H1 (cell line): ENCODE results near the gene PACSIN2. TPM values are rescaled to one million over a fixed set of nuclear protein-coding genes. Genes with fewer than 3 reads are reported as not detected.
"Not testable (repeated sequence)": the region's sequence is repeated elsewhere in the genome, so short reads cannot be mapped to it uniquely, and the experiment has no call there.

ENCODE experiments used
- CTCF ChIA-PET: fragments of 300-600 bp; sonication (Branson Sonifier 250); formaldehyde crosslinking; loops from one replicate; lab custom pipeline; 2021; ENCODE audit not compliant: partially characterized antibody; lab: Charles Lee
- POLR2A ChIA-PET: fragments of 300-600 bp; sonication (Branson Sonifier 250); formaldehyde crosslinking; loops from one replicate; lab custom pipeline; 2021; ENCODE audit warnings: inconsistent platforms; ENCODE audit not compliant: partially characterized antibody; lab: Charles Lee
- DNase-seq, 2 experiments: peaks; one replicate each; pipeline versions ENCODE4 v3.0.0 to v3.0.0-alpha.2; 2010 to 2022; ENCODE audit warnings: low spot score in 2 of 2, low read depth in 1 of 2, mixed read lengths in 1 of 2
- FAIRE-seq: peaks from 2 replicates; lab custom pipeline; 2011; peaks lifted over from hg19 to GRCh38; lab: Jason Lieb, UNC
- H2AFZ ChIP-seq: 2 replicates; pipeline ENCODE4 v1.8.1; 2012; ENCODE audit warnings: low read length, inconsistent platforms
- H2AK5ac ChIP-seq: 2 replicates; pipeline ENCODE4 v1.6.1; 2013; ENCODE audit warnings: low read depth, low read length
- H2BK120ac ChIP-seq: replicated peaks from 2 replicates; pipeline ENCODE3; 2013; ENCODE audit warnings: low read depth, low read length, inconsistent platforms
- H2BK12ac ChIP-seq: 2 replicates; pipeline ENCODE4 v1.6.1; 2013; ENCODE audit warnings: low read depth, low read length
- H2BK15ac ChIP-seq: 2 replicates; pipeline ENCODE4 v1.6.1; 2013; ENCODE audit warnings: low read length
- H2BK20ac ChIP-seq: 2 replicates; pipeline ENCODE4 v1.6.1; 2013; ENCODE audit warnings: low read length
- H2BK5ac ChIP-seq: 2 replicates; pipeline ENCODE4 v1.6.1; 2013; ENCODE audit warnings: low read depth, low read length
- H3K14ac ChIP-seq: 2 replicates; pipeline ENCODE4 v1.6.1; 2013; ENCODE audit warnings: inconsistent platforms; ENCODE audit not compliant: insufficient read length
- H3K18ac ChIP-seq: 2 replicates; pipeline ENCODE4 v1.6.1; 2013; ENCODE audit warnings: low read length; ENCODE audit errors: extremely low read depth
- H3K23ac ChIP-seq: 2 replicates; pipeline ENCODE4 v1.6.1; 2013; ENCODE audit warnings: inconsistent platforms; ENCODE audit not compliant: insufficient read length
- H3K23me2 ChIP-seq: 2 replicates; pipeline ENCODE4 v1.6.1; 2013; ENCODE audit warnings: low read depth, low read length
- H3K27ac ChIP-seq: 2 replicates; pipeline ENCODE4 v1.6.1; 2011; ENCODE audit warnings: low read depth, low read length, inconsistent platforms
- H3K27me3 ChIP-seq, 4 experiments: replicated peaks in 1 of 4; 1 replicate in 1 of 4; 2 replicates in 3 of 4; pipeline versions ENCODE4 v1.6.1 to v1.8.1; 2011 to 2013; ENCODE audit warnings: low read length in 3 of 4, mild to moderate bottlenecking in 3 of 4, inconsistent platforms in 2 of 4, mixed read lengths in 2 of 4, moderate library complexity in 1 of 4; ENCODE audit not compliant: control insufficient read depth in 3 of 4, insufficient read depth in 3 of 4; ENCODE audit errors: extremely low read depth in 1 of 4
- H3K36me3 ChIP-seq, 4 experiments: 2 replicates each; pipeline versions ENCODE4 v1.6.1 to v1.8.1; 2011 to 2013; ENCODE audit warnings: mild to moderate bottlenecking in 4 of 4, low read length in 3 of 4, moderate library complexity in 2 of 4, control low read depth in 1 of 4, inconsistent platforms in 1 of 4; ENCODE audit not compliant: insufficient read depth in 4 of 4, control insufficient read depth in 2 of 4
- H3K4ac ChIP-seq: replicated peaks from 2 replicates; pipeline ENCODE3; 2013; ENCODE audit warnings: low read length, low read depth, mixed read lengths, inconsistent platforms; ENCODE audit not compliant: insufficient read length
- H3K4me1 ChIP-seq, 4 experiments: replicated peaks in 1 of 4; 1 replicate in 1 of 4; 2 replicates in 3 of 4; pipeline versions ENCODE4 v1.6.1 to v1.8.1; 2011 to 2013; ENCODE audit warnings: low read length in 3 of 4, inconsistent platforms in 2 of 4, mixed read lengths in 1 of 4; ENCODE audit not compliant: insufficient read depth in 4 of 4, control insufficient read depth in 3 of 4
- H3K4me2 ChIP-seq, 2 experiments: 2 replicates each; pipeline versions ENCODE4 v1.6.1 to v1.8.1; 2011 to 2013; ENCODE audit warnings: low read depth in 2 of 2, low read length in 2 of 2, control low read depth in 1 of 2, inconsistent platforms in 1 of 2, mild to moderate bottlenecking in 1 of 2; ENCODE audit not compliant: insufficient read depth in 1 of 2
- H3K4me3 ChIP-seq, 4 experiments: fragments of 200-600, 300-600 bp in 1 of 4; sonication (generic), shearing (Covaris generic), sonication (Bioruptor Twin) in 1 of 4; 2 replicates each; pipeline versions ENCODE4 v1.5.1 to v1.8.1; 2011 to 2016; ENCODE audit warnings: low read length in 4 of 4, low read depth in 3 of 4, control low read depth in 2 of 4, inconsistent platforms in 2 of 4, mild to moderate bottlenecking in 2 of 4, mixed read lengths in 1 of 4, moderate library complexity in 1 of 4; ENCODE audit not compliant: insufficient read depth in 2 of 4; ENCODE audit errors: extremely low read depth in 1 of 4
- H3K56ac ChIP-seq: replicated peaks from 2 replicates; pipeline ENCODE3; 2013; ENCODE audit warnings: low read depth, mild to moderate bottlenecking, mixed read lengths, low read length, inconsistent platforms; ENCODE audit not compliant: insufficient read length
- H3K79me1 ChIP-seq: 2 replicates; pipeline ENCODE4 v1.6.1; 2013; ENCODE audit warnings: low read depth, low read length, control low read depth
- H3K79me2 ChIP-seq, 2 experiments: 2 replicates each; pipeline versions ENCODE4 v1.6.1 to v1.8.1; 2012 to 2013; ENCODE audit warnings: low read length in 2 of 2, mild to moderate bottlenecking in 2 of 2, inconsistent platforms in 1 of 2; ENCODE audit not compliant: insufficient read depth in 2 of 2, control insufficient read depth in 1 of 2
- H3K9ac ChIP-seq, 4 experiments: replicated peaks in 1 of 4; 1 replicate in 1 of 4; 2 replicates in 3 of 4; pipeline versions ENCODE4 v1.6.1 to v1.8.1; 2011 to 2013; ENCODE audit warnings: low read depth in 3 of 4, low read length in 3 of 4, control low read depth in 2 of 4, mild to moderate bottlenecking in 2 of 4, moderate library complexity in 2 of 4, inconsistent platforms in 1 of 4; ENCODE audit errors: extremely low read depth in 1 of 4
- H3K9me3 ChIP-seq, 2 experiments: 2 replicates each; pipeline versions ENCODE4 v1.6.1 to v1.8.1; 2012 to 2013; ENCODE audit warnings: mild to moderate bottlenecking in 2 of 2, moderate library complexity in 2 of 2, control low read depth in 1 of 2, inconsistent platforms in 1 of 2, low read depth in 1 of 2, low read length in 1 of 2, mixed read lengths in 1 of 2; ENCODE audit not compliant: insufficient read depth in 2 of 2
- H4K20me1 ChIP-seq, 2 experiments: replicated peaks in 1 of 2; 2 replicates each; pipeline versions ENCODE3 to v1.8.1; 2011 to 2013; ENCODE audit warnings: inconsistent platforms in 2 of 2, low read length in 2 of 2, mild to moderate bottlenecking in 1 of 2; ENCODE audit not compliant: insufficient read depth in 2 of 2, control insufficient read depth in 1 of 2
- H4K5ac ChIP-seq: 2 replicates; pipeline ENCODE4 v1.6.1; 2013; ENCODE audit warnings: low read length, low read depth, mixed read lengths, inconsistent platforms; ENCODE audit not compliant: insufficient read length
- H4K8ac ChIP-seq: 2 replicates; pipeline ENCODE4 v1.8.0; 2013; ENCODE audit warnings: mild to moderate bottlenecking, moderate library complexity, low read length, inconsistent platforms; ENCODE audit not compliant: insufficient read depth; ENCODE audit errors: extremely low read depth
- H4K91ac ChIP-seq: replicated peaks from 2 replicates; pipeline ENCODE3; 2013; ENCODE audit warnings: low read length, mixed read lengths, inconsistent platforms; ENCODE audit not compliant: insufficient read length
- CHD1 ChIP-seq: IDR thresholded peaks from 2 replicates; pipeline ENCODE4 v1.6.1; 2012; ENCODE audit warnings: low read depth, low read length, improper control_type of control experiment
- EZH2 ChIP-seq: fragments of 200-600 bp; sonication (generic); IDR thresholded peaks from 2 replicates; pipeline ENCODE4 v1.7.1; 2012; ENCODE audit warnings: low read depth, mild to moderate bottlenecking, moderate library complexity, low read length, inconsistent platforms; ENCODE audit not compliant: severe bottlenecking
- HDAC2 ChIP-seq, 2 experiments: fragments of 300-600 bp in 1 of 2; sonication (generic) in 1 of 2; IDR thresholded peaks; 2 replicates each; pipeline ENCODE4 v1.6.1; 2011 to 2012; ENCODE audit warnings: low read depth in 2 of 2, low read length in 2 of 2, mild to moderate bottlenecking in 2 of 2, moderate library complexity in 2 of 2, borderline replicate concordance in 1 of 2, inconsistent platforms in 1 of 2
- PHF8 ChIP-seq: fragments of 200-600 bp; sonication (generic); conservative IDR thresholded peaks from 2 replicates; pipeline ENCODE4 v1.7.1; 2012; ENCODE audit warnings: low read depth, mild to moderate bottlenecking, inconsistent platforms, low read length, moderate library complexity
- RFX5 ChIP-seq: IDR thresholded peaks from 2 replicates; pipeline ENCODE4 v1.6.1; 2011; ENCODE audit warnings: low read depth, low read length, improper control_type of control experiment, borderline replicate concordance
- SIRT6 ChIP-seq: IDR thresholded peaks from one replicate; pipeline ENCODE4 v1.7.1; 2012; ENCODE audit warnings: low read length, inconsistent platforms
- SP4 ChIP-seq: IDR thresholded peaks from 2 replicates; pipeline ENCODE4 v1.6.1; 2012; ENCODE audit warnings: low read length, inconsistent platforms
- SRF ChIP-seq: IDR thresholded peaks from 2 replicates; pipeline ENCODE4 v1.6.1; 2011; ENCODE audit warnings: mild to moderate bottlenecking, low read depth, low read length, moderate library complexity
- SUZ12 ChIP-seq: fragments of 200-600 bp; sonication (generic); IDR thresholded peaks from 2 replicates; pipeline ENCODE4 v1.6.1; 2012; ENCODE audit warnings: mild to moderate bottlenecking, inconsistent platforms, low read length, moderate library complexity, mixed read lengths
- WGBS, 2 experiments: shearing (Covaris generic) in 1 of 2; methylation state at CpG; one replicate each; pipeline versions ENCODE4 v1.1.6 to v1.1.7; 2013 to 2015; ENCODE audit warnings: low lambda C conversion rate in 2 of 2, mixed read lengths in 2 of 2, inconsistent platforms in 1 of 2, low coverage in 1 of 2, missing lambda C conversion rate in 1 of 2; ENCODE audit not compliant: insufficient replicate concordance in 2 of 2, insufficient coverage in 1 of 2, insufficient read length in 1 of 2; ENCODE audit errors: extremely low coverage in 1 of 2, missing lambda C conversion rate in 1 of 2; 5-methylcytosine and 5-hydroxymethylcytosine counted together
- polyA plus RNA-seq, 7 experiments: library from polyadenylated mRNA; depleted of rRNA in 3 of 7; stranded (reverse) in 5 of 7; unstranded in 2 of 7; fragments of >200 nt in 5 of 7; fragments of 200-250 nt in 2 of 7; gene quantifications; 1 replicate in 5 of 7; 2 replicates in 1 of 7; 4 replicates in 1 of 7; pipeline versions ENCODE4 v1.2.1 to v1.2.3, GENCODE V29; 2011 to 2013; ENCODE audit warnings: missing spikeins in 2 of 7, mixed read lengths in 2 of 7
- total RNA-seq: library from RNA; stranded (reverse); fragmentation: NEBNext Ultra II Directional; extraction: Animal tissue kit (Norgen Biotek cat#: 25700); gene quantifications from 2 replicates; pipeline ENCODE4 v1.2.1, GENCODE V29; 2021
- TF ChIP-seq, protein P1 (sequence below): IDR thresholded peaks from 2 replicates; pipeline ENCODE4 v1.6.1; 2011; ENCODE audit warnings: low read length, improper control_type of control experiment

Gene PACSIN2
- total and polyA plus RNA-seq, 2 of the 8 experiments (the other 6 are each of a cell fraction or from before 2014, with no cell fraction given) = 44.8 to 64.2 TPM

- no peak for TF ChIP-seq SUZ12
- TF ChIP-seq CHD1 = no peak
- TF ChIP-seq EZH2 = no peak
- TF ChIP-seq SIRT6 = no peak
- no peak for TF ChIP-seq PHF8
- TF ChIP-seq HDAC2 (IDR thresholded peaks at IDR 0.05; ENCODE audit: borderline replicate concordance in 1 of 2, low read depth in 2 of 2, low read length in 2 of 2) = no peak
- TF ChIP-seq SRF = no peak
- TF ChIP-seq, protein P1, sequence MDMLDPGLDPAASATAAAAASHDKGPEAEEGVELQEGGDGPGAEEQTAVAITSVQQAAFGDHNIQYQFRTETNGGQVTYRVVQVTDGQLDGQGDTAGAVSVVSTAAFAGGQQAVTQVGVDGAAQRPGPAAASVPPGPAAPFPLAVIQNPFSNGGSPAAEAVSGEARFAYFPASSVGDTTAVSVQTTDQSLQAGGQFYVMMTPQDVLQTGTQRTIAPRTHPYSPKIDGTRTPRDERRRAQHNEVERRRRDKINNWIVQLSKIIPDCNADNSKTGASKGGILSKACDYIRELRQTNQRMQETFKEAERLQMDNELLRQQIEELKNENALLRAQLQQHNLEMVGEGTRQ = no peak
- no peak for TF ChIP-seq SP4
- TF ChIP-seq RFX5 = no peak
These were observed 89.4 kb downstream of the PACSIN2 start (continued) for GRCh38 chr22:42925598-42925997.

DNA sequence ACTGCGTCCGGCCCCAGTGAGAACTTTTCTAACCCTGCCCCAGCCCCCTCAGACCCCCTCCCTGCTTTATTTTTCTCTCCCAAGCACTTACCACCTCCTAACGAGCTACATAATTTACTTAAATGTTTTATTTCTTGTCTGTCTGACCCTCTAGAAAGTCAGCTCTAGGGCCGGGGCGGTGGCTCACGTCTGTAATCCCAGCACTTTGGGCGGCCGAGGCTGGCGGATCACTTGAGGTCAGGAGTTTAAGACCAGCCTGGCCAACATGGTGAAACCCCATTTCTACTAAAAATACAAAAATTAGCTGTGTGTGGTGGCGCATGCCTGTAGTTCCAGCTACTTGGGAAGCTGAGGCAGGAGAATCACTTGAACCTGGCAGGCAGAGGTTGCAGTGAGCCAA lies 89.9 kb downstream of the PACSIN2 start:
- not testable (repeated sequence) for H3K18ac ChIP-seq
- 96% methylated on average over 10 of the region's 10 CpGs; no CpG with 5 or more reads in 1 of the 2 experiments for WGBS, 2 experiments
- POLR2A ChIA-PET = interaction anchor here (0.8 to 2.4 kb wide), 4 partner anchors 15 to 91 kb away, joined by 3 to 11 read pairs (median 4); no protein-coding TSS in a partner anchor

More for the DNA sequence above, 89.9 kb downstream of the PACSIN2 start:
- FAIRE-seq, H3K27ac ChIP-seq, H3K14ac ChIP-seq, H3K9ac ChIP-seq, H3K4me3 ChIP-seq, H3K4ac ChIP-seq, H3K9me3 ChIP-seq, H2BK20ac ChIP-seq, H3K27me3 ChIP-seq, H2AFZ ChIP-seq, H4K5ac ChIP-seq, DNase-seq, H3K56ac ChIP-seq, H2BK120ac ChIP-seq, H2BK12ac ChIP-seq, H3K4me1 ChIP-seq, H2BK15ac ChIP-seq, H3K36me3 ChIP-seq, H2AK5ac ChIP-seq, H3K4me2 ChIP-seq, H2BK5ac ChIP-seq, H4K91ac ChIP-seq, H4K8ac ChIP-seq, H3K23ac ChIP-seq, H3K23me2 ChIP-seq: not testable (repeated sequence)
- CTCF ChIA-PET = interaction anchor here (0.6 to 2.9 kb wide), 6 partner anchors 9 to 132 kb away, joined by 4 to 10 read pairs (median 6); no protein-coding TSS in a partner anchor
- Histone ChIP-seq H3K79me1 (peaks cover 18% of the 10 kb centered on the region), H3K79me2 (peaks cover 4 to 64% of the 10 kb centered on the region in 2 experiments), H4K20me1 (peaks cover 7 to 19% of the 10 kb centered on the region in 2 experiments)
